TTC549 (cell line): Measurements from ENCODE around the gene MEF2C.

Experiments used
- FAIRE-seq: peaks from 2 replicates; lab custom pipeline; 2012; peaks lifted over from hg19 to GRCh38; lab: Jason Lieb, UNC

MEF2C gene

GRCh38 chr5:88687373-88687911 is 195.5 kb downstream of the MEF2C start:
- FAIRE-seq: no peak

- no peak for FAIRE-seq
These were observed 196.3 kb downstream of the MEF2C start for GRCh38 chr5:88686726-88687125.

GRCh38 chr5:88685591-88686541 is 197.1 kb downstream of the MEF2C start:
- FAIRE-seq: no peak

GRCh38 chr5:88683506-88684135 is 199.4 kb downstream of the MEF2C start:
- FAIRE-seq: no peak

GRCh38 chr5:88682881-88683361 is 200.1 kb downstream of the MEF2C start:
- FAIRE-seq: no peak

GRCh38 chr5:88682131-88682530 is 200.9 kb downstream of the MEF2C start:
- FAIRE-seq: no peak

GRCh38 chr5:88681211-88681803 is 201.7 kb downstream of the MEF2C start:
- FAIRE-seq: no peak

- FAIRE-seq: no peak
These were observed 202.5 kb downstream of the MEF2C start for GRCh38 chr5:88680253-88681132.

- FAIRE-seq: no peak
These were observed 203.3 kb downstream of the MEF2C start for GRCh38 chr5:88679638-88680037.

- FAIRE-seq: no peak
These were observed 204.1 kb downstream of the MEF2C start for GRCh38 chr5:88678770-88679381.

GRCh38 chr5:88677943-88678769 is 204.8 kb downstream of the MEF2C start:
- no peak for FAIRE-seq

GRCh38 chr5:88677376-88677895 is 205.5 kb downstream of the MEF2C start:
- FAIRE-seq: no peak

GRCh38 chr5:88676637-88677375 is 206.2 kb downstream of the MEF2C start:
- FAIRE-seq: no peak

GRCh38 chr5:88675708-88676636 is 207.0 kb downstream of the MEF2C start:
- no peak for FAIRE-seq

- no peak for FAIRE-seq
These were observed 207.7 kb downstream of the MEF2C start for GRCh38 chr5:88675168-88675707.

GRCh38 chr5:88674356-88675167 is 208.4 kb downstream of the MEF2C start:
- FAIRE-seq: no peak
